ENCODE results near the gene CST9L. TPM values are rescaled to one million over a fixed set of nuclear protein-coding genes. Genes with fewer than 3 reads are reported as not detected.

CST9L gene
- total RNA-seq, 1 experiment from 2014 or later: not detected

DNA sequence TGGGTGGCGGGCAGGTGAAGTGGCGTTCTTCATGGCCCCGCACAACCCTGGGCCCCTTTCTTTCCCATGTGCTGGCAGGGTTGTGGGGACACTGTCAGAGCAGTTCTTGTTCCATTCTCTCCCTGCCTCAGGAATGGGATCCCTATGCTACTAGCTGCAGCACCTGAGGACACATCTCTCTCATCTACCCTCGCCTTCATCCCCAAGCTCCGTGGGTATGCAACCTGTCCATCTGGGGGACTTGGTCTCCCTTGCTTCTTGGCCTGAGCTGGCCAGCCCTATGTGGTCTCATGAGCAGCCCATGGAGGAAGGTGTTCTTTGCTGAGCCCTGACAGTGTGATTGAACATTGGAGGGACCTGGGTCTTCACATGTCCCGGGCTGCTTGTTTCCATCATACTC is 24.2 kb downstream of the CST9L start:
- TF ChIP-seq POLR2AphosphoS5 (IDR thresholded peaks at IDR 0.05; ENCODE audit: low read depth, low read length) (no peak), CEBPB (IDR thresholded peaks at IDR 0.05; ENCODE audit: low read depth) (no peak), EGR1 (IDR thresholded peaks at IDR 0.05; ENCODE audit: low read depth) (no peak), SP1 (IDR thresholded peaks at IDR 0.05; ENCODE audit: low read depth) (no peak), TCF7L2 (IDR thresholded peaks at IDR 0.05; ENCODE audit: borderline replicate concordance, extremely low read depth, insufficient read depth, insufficient read length) (no peak), SIN3A (IDR thresholded peaks at IDR 0.05; ENCODE audit: low read depth) (no peak), ZFX (IDR thresholded peaks at IDR 0.05) (no peak), CBX3 (IDR thresholded peaks at IDR 0.05; ENCODE audit: low read depth) (no peak), POLR2A (IDR thresholded peaks at IDR 0.05; ENCODE audit: borderline replicate concordance, extremely low read depth, insufficient read depth, insufficient read length) (no peak), EZH2phosphoT487 (IDR thresholded peaks at IDR 0.05; ENCODE audit: borderline replicate concordance) (no peak)
- TF ChIP-seq, protein P1, sequence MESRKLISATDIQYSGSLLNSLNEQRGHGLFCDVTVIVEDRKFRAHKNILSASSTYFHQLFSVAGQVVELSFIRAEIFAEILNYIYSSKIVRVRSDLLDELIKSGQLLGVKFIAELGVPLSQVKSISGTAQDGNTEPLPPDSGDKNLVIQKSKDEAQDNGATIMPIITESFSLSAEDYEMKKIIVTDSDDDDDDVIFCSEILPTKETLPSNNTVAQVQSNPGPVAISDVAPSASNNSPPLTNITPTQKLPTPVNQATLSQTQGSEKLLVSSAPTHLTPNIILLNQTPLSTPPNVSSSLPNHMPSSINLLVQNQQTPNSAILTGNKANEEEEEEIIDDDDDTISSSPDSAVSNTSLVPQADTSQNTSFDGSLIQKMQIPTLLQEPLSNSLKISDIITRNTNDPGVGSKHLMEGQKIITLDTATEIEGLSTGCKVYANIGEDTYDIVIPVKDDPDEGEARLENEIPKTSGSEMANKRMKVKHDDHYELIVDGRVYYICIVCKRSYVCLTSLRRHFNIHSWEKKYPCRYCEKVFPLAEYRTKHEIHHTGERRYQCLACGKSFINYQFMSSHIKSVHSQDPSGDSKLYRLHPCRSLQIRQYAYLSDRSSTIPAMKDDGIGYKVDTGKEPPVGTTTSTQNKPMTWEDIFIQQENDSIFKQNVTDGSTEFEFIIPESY (IDR thresholded peaks at IDR 0.05; ENCODE audit: extremely low read depth, insufficient replicate concordance, low read length): no peak
- TF ChIP-seq, protein P2, sequence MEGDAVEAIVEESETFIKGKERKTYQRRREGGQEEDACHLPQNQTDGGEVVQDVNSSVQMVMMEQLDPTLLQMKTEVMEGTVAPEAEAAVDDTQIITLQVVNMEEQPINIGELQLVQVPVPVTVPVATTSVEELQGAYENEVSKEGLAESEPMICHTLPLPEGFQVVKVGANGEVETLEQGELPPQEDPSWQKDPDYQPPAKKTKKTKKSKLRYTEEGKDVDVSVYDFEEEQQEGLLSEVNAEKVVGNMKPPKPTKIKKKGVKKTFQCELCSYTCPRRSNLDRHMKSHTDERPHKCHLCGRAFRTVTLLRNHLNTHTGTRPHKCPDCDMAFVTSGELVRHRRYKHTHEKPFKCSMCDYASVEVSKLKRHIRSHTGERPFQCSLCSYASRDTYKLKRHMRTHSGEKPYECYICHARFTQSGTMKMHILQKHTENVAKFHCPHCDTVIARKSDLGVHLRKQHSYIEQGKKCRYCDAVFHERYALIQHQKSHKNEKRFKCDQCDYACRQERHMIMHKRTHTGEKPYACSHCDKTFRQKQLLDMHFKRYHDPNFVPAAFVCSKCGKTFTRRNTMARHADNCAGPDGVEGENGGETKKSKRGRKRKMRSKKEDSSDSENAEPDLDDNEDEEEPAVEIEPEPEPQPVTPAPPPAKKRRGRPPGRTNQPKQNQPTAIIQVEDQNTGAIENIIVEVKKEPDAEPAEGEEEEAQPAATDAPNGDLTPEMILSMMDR (IDR thresholded peaks at IDR 0.05 in 2 of 3, conservative IDR thresholded peaks at IDR 0.05 in 1 of 3; ENCODE audit: borderline replicate concordance in 1 of 3, insufficient read depth in 1 of 3, low read depth in 2 of 3, low read length in 2 of 3): no peak
- POLR2A ChIA-PET: no interaction called here
- H3K36me3 ChIP-seq (ENCODE audit: control insufficient read depth in 1 of 2, insufficient read depth in 2 of 2, low read length in 2 of 2): no peaks in the 10 kb centered on the region
- peaks cover 0 to 8% of the 10 kb centered on the region in 2 experiments; a peak in 1 of 4 replicates for H3K4me1 ChIP-seq (ENCODE audit: control insufficient read depth in 1 of 2, insufficient read depth in 2 of 2, low read length in 2 of 2)
- intact Hi-C loops (cut with micrococcal nuclease): no loop called here
- no peaks in the 10 kb centered on the region for H3K9me2 ChIP-seq (ENCODE audit: insufficient read depth)
- no peak overlapping the region for H3K9ac ChIP-seq (ENCODE audit: low read length)
- H3K27me3 ChIP-seq (ENCODE audit: insufficient read depth, low read length): peaks cover 14% of the 10 kb centered on the region; the same call in 1 of the 2 replicates
- CTCF ChIA-PET: no interaction called here
- H3K79me2 ChIP-seq (ENCODE audit: insufficient read depth, low read length): no peaks in the 10 kb centered on the region
- RAD21 ChIA-PET (ENCODE audit: low non-redundant PET in 1 of 2, low total read pairs in 2 of 2, uncharacterized antibody in 2 of 2, unreplicated experiment in 2 of 2): no interaction called here
- ATAC-seq: no peak
- no peak overlapping the region for H2AFZ ChIP-seq (ENCODE audit: low read depth, low read length, poor library complexity, severe bottlenecking)
- no peak overlapping the region for H3K4me3 ChIP-seq (replicated peaks in 1 of 2; ENCODE audit: low read depth in 1 of 2, low read length in 2 of 2)
- BruUV-seq (replicated peaks): no TSS peak
- no peaks in the 10 kb centered on the region for H3K9me3 ChIP-seq (ENCODE audit: control insufficient read depth in 1 of 2, insufficient read depth in 1 of 2, low read depth in 1 of 2, low read length in 2 of 2)
- no peak overlapping the region for H3K4me2 ChIP-seq (ENCODE audit: low read length)
- DNase-seq (ENCODE audit: low read depth, low spot score): no peak
- H3K27ac ChIP-seq (ENCODE audit: low read depth, low read length): no peak overlapping the region
- no peaks in the 10 kb centered on the region for H4K20me1 ChIP-seq (ENCODE audit: insufficient read depth)
